ENCODE results near the gene RAB11A.

RAB11A gene

DNA sequence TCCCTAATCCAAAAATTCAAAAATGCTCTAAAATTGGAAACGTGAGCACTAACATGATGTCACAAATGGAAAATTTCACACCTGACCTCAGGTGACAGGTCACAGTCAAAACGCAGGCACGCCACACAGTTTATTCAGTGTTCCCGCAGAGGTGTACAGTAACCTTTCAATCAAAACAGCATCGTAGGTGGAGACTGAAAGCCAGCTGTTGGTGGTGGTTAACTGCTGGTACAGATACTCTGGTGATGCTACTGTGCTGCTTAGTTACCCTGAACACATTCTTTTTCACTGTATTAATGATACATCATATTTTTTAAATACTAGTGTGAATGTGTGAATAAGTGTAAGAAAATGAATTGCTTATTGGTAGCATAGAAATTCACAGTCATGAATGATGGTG, 23.8 kb downstream of the RAB11A start:
- TF ChIP-seq POLR2AphosphoS5 (IDR thresholded peaks at IDR 0.05; ENCODE audit: borderline replicate concordance, low read depth, low read length) = no peak
- TF ChIP-seq EZH2 (IDR thresholded peaks at IDR 0.05) = no peak
- TF ChIP-seq FOXP2 (optimal IDR thresholded peaks at IDR 0.05; ENCODE audit: control extremely low read depth, extremely low read length, insufficient read depth) = no peak
- H3K4me3 ChIP-seq = no peak overlapping the region
- H3K36me3 ChIP-seq (ENCODE audit: insufficient read depth, low read length) = peaks cover 49% of the 10 kb centered on the region
- no peaks in the 10 kb centered on the region for H3K9me3 ChIP-seq (ENCODE audit: low read depth, low read length)
- no peak overlapping the region for H3K9ac ChIP-seq (ENCODE audit: insufficient read length)
- no peak overlapping the region for H3K27ac ChIP-seq
- no peak for DNase-seq (ENCODE audit: low read depth, low spot score)

GRCh38 chr15:65896236-65896635, 26.9 kb downstream of the RAB11A start:
- H3K36me3 ChIP-seq (ENCODE audit: insufficient read depth, low read length) = peaks cover 30% of the 10 kb centered on the region; the same call in 1 of the 2 replicates

DNA sequence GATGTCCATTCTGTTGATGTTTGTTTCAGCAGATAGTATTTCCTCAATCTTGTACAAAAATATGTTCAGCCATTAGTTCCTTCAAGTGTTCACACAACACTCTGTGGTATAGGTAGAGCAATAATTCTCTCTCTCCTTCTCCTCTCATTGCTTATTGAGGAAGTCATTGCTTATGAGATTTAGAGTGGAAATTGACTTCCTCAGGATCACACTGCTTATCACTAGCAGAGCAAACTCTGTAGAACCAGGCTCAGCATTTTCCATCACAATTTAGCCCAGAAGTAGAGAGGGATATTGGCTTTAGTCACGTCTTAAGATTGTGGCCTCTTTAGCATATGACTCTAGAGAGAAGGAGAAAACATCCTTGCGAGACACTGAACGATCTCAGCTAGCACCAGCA, 31.2 kb downstream of the RAB11A start:
- Histone ChIP-seq H3K36me3 (ENCODE audit: insufficient read depth, low read length) (peaks cover 21% of the 10 kb centered on the region; the same call in 1 of the 2 replicates), H3K9ac (ENCODE audit: insufficient read length) (no peak overlapping the region), H3K9me3 (ENCODE audit: low read depth, low read length) (no peaks in the 10 kb centered on the region), H3K4me3 (no peak overlapping the region), H3K27ac (no peak overlapping the region)
- no peak for DNase-seq (ENCODE audit: low read depth, low spot score)
- no peak for TF ChIP-seq POLR2AphosphoS5 (IDR thresholded peaks at IDR 0.05; ENCODE audit: borderline replicate concordance, low read depth, low read length)
- TF ChIP-seq EZH2 (IDR thresholded peaks at IDR 0.05) = no peak
- TF ChIP-seq FOXP2 (optimal IDR thresholded peaks at IDR 0.05; ENCODE audit: control extremely low read depth, extremely low read length, insufficient read depth) = no peak

More at GRCh38 chr15:65896236-65896635, 26.9 kb downstream of the RAB11A start:
- Histone ChIP-seq H3K9ac (ENCODE audit: insufficient read length) (no peak overlapping the region), H3K27ac (no peak overlapping the region), H3K4me3 (no peak overlapping the region), H3K9me3 (ENCODE audit: low read depth, low read length) (no peaks in the 10 kb centered on the region)
- no peak for TF ChIP-seq EZH2 (IDR thresholded peaks at IDR 0.05)
- no peak for TF ChIP-seq POLR2AphosphoS5 (IDR thresholded peaks at IDR 0.05; ENCODE audit: borderline replicate concordance, low read depth, low read length)
- DNase-seq (ENCODE audit: low read depth, low spot score) = no peak

- H3K36me3 ChIP-seq (ENCODE audit: insufficient read depth, low read length) = peaks cover 21% of the 10 kb centered on the region; the same call in 1 of the 2 replicates
- H3K9ac ChIP-seq (ENCODE audit: insufficient read length) = no peak overlapping the region
- no peak overlapping the region for H3K27ac ChIP-seq
- TF ChIP-seq FOXP2 (optimal IDR thresholded peaks at IDR 0.05; ENCODE audit: control extremely low read depth, extremely low read length, insufficient read depth) = no peak
- TF ChIP-seq EZH2 (IDR thresholded peaks at IDR 0.05) = no peak
- TF ChIP-seq POLR2AphosphoS5 (IDR thresholded peaks at IDR 0.05; ENCODE audit: borderline replicate concordance, low read depth, low read length) = no peak
- no peak overlapping the region for H3K4me3 ChIP-seq
- H3K9me3 ChIP-seq (ENCODE audit: low read depth, low read length) = no peaks in the 10 kb centered on the region; the same call in 1 of the 2 replicates
- no peak for DNase-seq (ENCODE audit: low read depth, low spot score)
These were observed 32.0 kb downstream of the RAB11A start for GRCh38 chr15:65901336-65901735.

DNA sequence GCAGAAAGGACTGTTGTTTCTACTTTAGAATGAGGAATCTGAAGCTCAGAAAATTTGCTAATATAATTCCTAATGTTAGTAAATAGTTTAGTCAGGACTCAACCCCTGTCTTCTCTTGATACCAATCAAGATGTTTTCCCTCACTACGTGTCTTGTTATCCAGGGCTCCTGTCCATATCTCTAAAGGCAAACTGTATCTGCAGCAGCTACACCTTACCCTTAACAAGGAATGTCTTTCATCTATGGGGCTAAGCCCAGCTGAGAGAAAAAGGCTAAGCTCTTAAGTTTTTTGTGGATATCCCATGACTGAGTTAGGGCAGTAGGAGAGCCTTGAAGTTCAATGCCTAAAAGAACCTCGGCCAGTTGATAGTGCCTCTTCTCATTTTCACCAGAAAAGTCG, 32.5 kb downstream of the RAB11A start:
- Histone ChIP-seq H3K27ac (no peak overlapping the region), H3K4me3 (no peak overlapping the region), H3K36me3 (ENCODE audit: insufficient read depth, low read length) (peaks cover 19% of the 10 kb centered on the region; the same call in 1 of the 2 replicates), H3K9ac (ENCODE audit: insufficient read length) (no peak overlapping the region), H3K9me3 (ENCODE audit: low read depth, low read length) (no peaks in the 10 kb centered on the region; the same call in 1 of the 2 replicates)
- TF ChIP-seq EZH2 (IDR thresholded peaks at IDR 0.05) (no peak), POLR2AphosphoS5 (IDR thresholded peaks at IDR 0.05; ENCODE audit: borderline replicate concordance, low read depth, low read length) (no peak), FOXP2 (optimal IDR thresholded peaks at IDR 0.05; ENCODE audit: control extremely low read depth, extremely low read length, insufficient read depth) (no peak)
- no peak for DNase-seq (ENCODE audit: low read depth, low spot score)

DNA sequence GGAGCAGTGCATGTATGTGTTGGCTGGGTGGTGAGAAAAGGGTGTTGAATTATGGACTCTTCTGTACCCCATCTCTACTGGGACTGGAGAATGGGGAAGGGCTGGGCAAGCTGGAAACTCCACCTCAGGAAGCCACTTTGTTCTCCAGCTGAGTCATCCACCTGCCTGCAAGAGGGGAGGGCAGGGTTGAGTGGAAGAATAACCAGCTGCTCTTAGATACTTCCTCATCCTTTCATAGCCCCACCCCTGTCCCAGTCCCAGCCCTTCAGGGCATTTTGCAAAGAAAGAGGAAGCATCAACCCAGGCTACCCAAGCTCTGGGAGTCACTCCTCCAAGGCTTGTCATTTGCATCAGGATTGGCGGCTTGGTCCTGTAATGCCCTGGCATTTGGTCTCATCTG, 33.1 kb downstream of the RAB11A start:
- DNase-seq (ENCODE audit: low read depth, low spot score) = no peak
- no peak for TF ChIP-seq FOXP2 (optimal IDR thresholded peaks at IDR 0.05; ENCODE audit: control extremely low read depth, extremely low read length, insufficient read depth)
- TF ChIP-seq POLR2AphosphoS5 (IDR thresholded peaks at IDR 0.05; ENCODE audit: borderline replicate concordance, low read depth, low read length) = no peak
- TF ChIP-seq EZH2 (IDR thresholded peaks at IDR 0.05) = no peak
- no peaks in the 10 kb centered on the region; the same call in 1 of the 2 replicates for H3K9me3 ChIP-seq (ENCODE audit: low read depth, low read length)
- no peak overlapping the region for H3K4me3 ChIP-seq
- peaks cover 15% of the 10 kb centered on the region; the same call in 1 of the 2 replicates for H3K36me3 ChIP-seq (ENCODE audit: insufficient read depth, low read length)
- no peak overlapping the region for H3K27ac ChIP-seq
- H3K9ac ChIP-seq (ENCODE audit: insufficient read length) = no peak overlapping the region

GRCh38 chr15:65903296-65904073, 34.2 kb downstream of the RAB11A start:
- H3K27ac ChIP-seq = no peak overlapping the region
- TF ChIP-seq EZH2 (IDR thresholded peaks at IDR 0.05) (no peak), FOXP2 (optimal IDR thresholded peaks at IDR 0.05; ENCODE audit: control extremely low read depth, extremely low read length, insufficient read depth) (no peak), POLR2AphosphoS5 (IDR thresholded peaks at IDR 0.05; ENCODE audit: borderline replicate concordance, low read depth, low read length) (no peak)
- peaks cover 11% of the 10 kb centered on the region; the same call in 1 of the 2 replicates for H3K36me3 ChIP-seq (ENCODE audit: insufficient read depth, low read length)
- H3K9me3 ChIP-seq (ENCODE audit: low read depth, low read length) = no peaks in the 10 kb centered on the region; the same call in 1 of the 2 replicates
- no peak overlapping the region for H3K9ac ChIP-seq (ENCODE audit: insufficient read length)
- DNase-seq (ENCODE audit: low read depth, low spot score) = no peak
- H3K4me3 ChIP-seq = no peak overlapping the region

DNA sequence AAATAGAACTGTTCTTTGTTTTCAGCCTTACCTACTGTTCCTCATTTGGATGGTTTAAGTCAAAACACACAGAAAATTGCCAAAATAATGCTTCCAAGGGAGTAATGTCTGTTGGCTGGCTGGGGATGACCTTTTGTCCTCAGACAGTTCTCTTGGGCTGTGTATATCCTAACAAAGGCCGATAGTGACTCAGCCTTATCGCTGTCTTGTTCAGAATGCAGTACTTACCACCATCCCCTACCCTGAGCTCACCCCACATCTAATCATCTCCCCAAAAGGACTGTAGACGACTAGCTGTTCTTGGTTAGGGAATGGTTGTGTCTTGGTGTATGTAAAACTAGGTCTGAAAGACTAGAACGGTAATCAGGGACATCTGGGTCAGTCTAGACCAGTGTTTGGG, 35.0 kb downstream of the RAB11A start:
- TF ChIP-seq FOXP2 (optimal IDR thresholded peaks at IDR 0.05; ENCODE audit: control extremely low read depth, extremely low read length, insufficient read depth) (no peak), POLR2AphosphoS5 (IDR thresholded peaks at IDR 0.05; ENCODE audit: borderline replicate concordance, low read depth, low read length) (no peak), EZH2 (IDR thresholded peaks at IDR 0.05) (no peak)
- Histone ChIP-seq H3K9me3 (ENCODE audit: low read depth, low read length) (no peaks in the 10 kb centered on the region; the same call in 1 of the 2 replicates), H3K9ac (ENCODE audit: insufficient read length) (no peak overlapping the region), H3K36me3 (ENCODE audit: insufficient read depth, low read length) (peaks cover 11% of the 10 kb centered on the region; the same call in 1 of the 2 replicates), H3K27ac (no peak overlapping the region), H3K4me3 (no peak overlapping the region)
- no peak for DNase-seq (ENCODE audit: low read depth, low spot score)

Data from SK-N-MC (cell line).